HepG2 (cell line): ENCODE results near the gene SOS2. TPM values are rescaled to one million over a fixed set of nuclear protein-coding genes. Genes with fewer than 3 reads are reported as not detected.

Source experiments
- GATA4 ChIP-seq: sonication (generic); IDR thresholded peaks from 2 replicates; pipeline ENCODE4 v1.6.1; 2016; ENCODE audit warnings: antibody characterized with exemption, low read depth, borderline replicate concordance
- MLLT10 ChIP-seq: sonication (generic); formaldehyde crosslinking; IDR thresholded peaks from 2 replicates; pipeline ENCODE4 v1.4.0; 2020; ENCODE audit warnings: missing genetic modification reagents
- PAX8 ChIP-seq: sonication (generic); formaldehyde crosslinking; IDR thresholded peaks from 2 replicates; pipeline ENCODE4 v1.8.0; 2022; ENCODE audit warnings: mild to moderate bottlenecking, missing genetic modification reagents, borderline replicate concordance
- RXRA ChIP-seq: sonication (generic); formaldehyde crosslinking; IDR thresholded peaks from 2 replicates; pipeline ENCODE4 v1.5.1; 2020; ENCODE audit warnings: missing genetic modification reagents
- SOX6 ChIP-seq, 2 experiments: fragments of 450-650 bp in 1 of 2; sonication (generic) in 1 of 2; formaldehyde crosslinking in 1 of 2; IDR thresholded peaks; 2 replicates each; pipeline versions ENCODE4 v1.4.0 to v1.6.1; 2017 to 2020; ENCODE audit warnings: antibody characterized with exemption in 1 of 2, mild to moderate bottlenecking in 1 of 2, missing genetic modification reagents in 1 of 2
- SRY ChIP-seq: sonication (generic); formaldehyde crosslinking; IDR thresholded peaks from 2 replicates; pipeline ENCODE4 v1.8.0; 2022; ENCODE audit warnings: mild to moderate bottlenecking, missing genetic modification reagents
- TCF12 ChIP-seq, 2 experiments: fragments of 450-650 bp in 1 of 2; sonication (generic) in 1 of 2; formaldehyde crosslinking in 1 of 2; IDR thresholded peaks; 2 replicates each; pipeline versions ENCODE4 v1.6.1 to v1.8.0; 2017 to 2022; ENCODE audit warnings: antibody characterized with exemption in 1 of 2, mild to moderate bottlenecking in 1 of 2, missing genetic modification reagents in 1 of 2, moderate library complexity in 1 of 2
- TOE1 ChIP-seq: sonication (generic); formaldehyde crosslinking; IDR thresholded peaks from 2 replicates; pipeline ENCODE4 v1.4.0; 2020; ENCODE audit warnings: mild to moderate bottlenecking, missing genetic modification reagents
- ZMAT3 ChIP-seq: sonication (generic); formaldehyde crosslinking; conservative IDR thresholded peaks from 2 replicates; pipeline ENCODE4 v1.7.0; 2021; ENCODE audit warnings: missing genetic modification reagents
- ZNF317 ChIP-seq: sonication (generic); formaldehyde crosslinking; IDR thresholded peaks from 2 replicates; pipeline ENCODE4 v1.5.0; 2020; ENCODE audit warnings: mild to moderate bottlenecking, missing genetic modification reagents
- ZNF407 ChIP-seq: sonication (generic); formaldehyde crosslinking; IDR thresholded peaks from one replicate; pipeline ENCODE4 v1.5.1; 2020; ENCODE audit warnings: mild to moderate bottlenecking, missing genetic modification reagents; ENCODE audit errors: not compliant biosample characterization
- ZNF430 ChIP-seq: sonication (generic); formaldehyde crosslinking; IDR thresholded peaks from 2 replicates; pipeline ENCODE4 v1.9.0; 2021; ENCODE audit warnings: mild to moderate bottlenecking, missing genetic modification reagents
- ZNF704 ChIP-seq: sonication (generic); formaldehyde crosslinking; IDR thresholded peaks from 2 replicates; pipeline ENCODE4 v1.8.1; 2023; ENCODE audit warnings: mild to moderate bottlenecking, inconsistent platforms, moderate library complexity, missing genetic modification reagents, borderline replicate concordance
- ZNF891 ChIP-seq: sonication (generic); formaldehyde crosslinking; IDR thresholded peaks from 2 replicates; pipeline ENCODE4 v1.5.0; 2020; ENCODE audit warnings: mild to moderate bottlenecking, missing genetic modification reagents
- polyA plus RNA-seq, 8 experiments: library from polyadenylated mRNA; depleted of rRNA in 3 of 8; stranded (reverse) in 7 of 8; unstranded in 1 of 8; fragments of >200 nt; fragmentation: Illumina TruSeq in 4 of 8; extraction: Trizol in 4 of 8; gene quantifications; 2 replicates each; pipeline versions ENCODE4 v1.2.1 to v1.2.3, GENCODE V29; 2011 to 2016; ENCODE audit warnings: low read depth in 4 of 8, missing spikeins in 1 of 8, mixed read lengths in 1 of 8; ENCODE audit not compliant: insufficient read depth in 1 of 8
- total RNA-seq, 5 experiments: library from RNA; depleted of rRNA; stranded (reverse); fragments of >200 nt; fragmentation: Illumina TruSeq; extraction: Trizol; gene quantifications; 2 replicates each; pipeline ENCODE4 v1.2.3, GENCODE V29; 2016; ENCODE audit warnings: low read depth in 1 of 5
- TF ChIP-seq, protein P1 (sequence below): sonication (generic); formaldehyde crosslinking; IDR thresholded peaks from 2 replicates; pipeline ENCODE4 v1.5.0; 2020; ENCODE audit warnings: missing genetic modification reagents
- TF ChIP-seq, protein P2 (sequence below): sonication (generic); formaldehyde crosslinking; IDR thresholded peaks from 2 replicates; pipeline ENCODE4 v1.4.0; 2020; ENCODE audit warnings: missing genetic modification reagents

SOS2 gene
- total and polyA plus RNA-seq, 2 of the 13 experiments (the other 11 are each of a cell fraction or from before 2014, with no cell fraction given), result 9.3 to 12.1 TPM

GRCh38 chr14:50230701-50231474, 490 bp downstream of the SOS2 start (continued):
- TF ChIP-seq ZNF407 (CRISPR knock-in tag) (no peak), ZNF704 (CRISPR knock-in tag) (no peak), ZNF430 (CRISPR knock-in tag) (no peak), PAX8 (no peak), ZNF317 (CRISPR knock-in tag) (no peak), RXRA (CRISPR knock-in tag) (0 out of 2 replicates have a peak, but pooled peaks have one; percentile 17), ZNF891 (no peak), SOX6 (IDR thresholded peaks at IDR 0.05) (no peak), SOX6 (CRISPR knock-in tag; IDR thresholded peaks at IDR 0.05) (no peak), SRY (CRISPR knock-in tag) (no peak), TOE1 (CRISPR knock-in tag) (no peak), MLLT10 (no peak), TCF12 (IDR thresholded peaks at IDR 0.05) (no peak), TCF12 (CRISPR knock-in tag; IDR thresholded peaks at IDR 0.05) (no peak), GATA4 (no peak), ZMAT3 (CRISPR knock-in tag) (no peak)
- TF ChIP-seq, protein P1, sequence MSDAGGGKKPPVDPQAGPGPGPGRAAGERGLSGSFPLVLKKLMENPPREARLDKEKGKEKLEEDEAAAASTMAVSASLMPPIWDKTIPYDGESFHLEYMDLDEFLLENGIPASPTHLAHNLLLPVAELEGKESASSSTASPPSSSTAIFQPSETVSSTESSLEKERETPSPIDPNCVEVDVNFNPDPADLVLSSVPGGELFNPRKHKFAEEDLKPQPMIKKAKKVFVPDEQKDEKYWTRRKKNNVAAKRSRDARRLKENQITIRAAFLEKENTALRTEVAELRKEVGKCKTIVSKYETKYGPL (CRISPR knock-in tag), result no peak
- TF ChIP-seq, protein P2, sequence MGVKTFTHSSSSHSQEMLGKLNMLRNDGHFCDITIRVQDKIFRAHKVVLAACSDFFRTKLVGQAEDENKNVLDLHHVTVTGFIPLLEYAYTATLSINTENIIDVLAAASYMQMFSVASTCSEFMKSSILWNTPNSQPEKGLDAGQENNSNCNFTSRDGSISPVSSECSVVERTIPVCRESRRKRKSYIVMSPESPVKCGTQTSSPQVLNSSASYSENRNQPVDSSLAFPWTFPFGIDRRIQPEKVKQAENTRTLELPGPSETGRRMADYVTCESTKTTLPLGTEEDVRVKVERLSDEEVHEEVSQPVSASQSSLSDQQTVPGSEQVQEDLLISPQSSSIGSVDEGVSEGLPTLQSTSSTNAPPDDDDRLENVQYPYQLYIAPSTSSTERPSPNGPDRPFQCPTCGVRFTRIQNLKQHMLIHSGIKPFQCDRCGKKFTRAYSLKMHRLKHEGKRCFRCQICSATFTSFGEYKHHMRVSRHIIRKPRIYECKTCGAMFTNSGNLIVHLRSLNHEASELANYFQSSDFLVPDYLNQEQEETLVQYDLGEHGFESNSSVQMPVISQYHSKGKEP (CRISPR knock-in tag), result no peak
